ENCODE data around the gene CLDN4.

DNA sequence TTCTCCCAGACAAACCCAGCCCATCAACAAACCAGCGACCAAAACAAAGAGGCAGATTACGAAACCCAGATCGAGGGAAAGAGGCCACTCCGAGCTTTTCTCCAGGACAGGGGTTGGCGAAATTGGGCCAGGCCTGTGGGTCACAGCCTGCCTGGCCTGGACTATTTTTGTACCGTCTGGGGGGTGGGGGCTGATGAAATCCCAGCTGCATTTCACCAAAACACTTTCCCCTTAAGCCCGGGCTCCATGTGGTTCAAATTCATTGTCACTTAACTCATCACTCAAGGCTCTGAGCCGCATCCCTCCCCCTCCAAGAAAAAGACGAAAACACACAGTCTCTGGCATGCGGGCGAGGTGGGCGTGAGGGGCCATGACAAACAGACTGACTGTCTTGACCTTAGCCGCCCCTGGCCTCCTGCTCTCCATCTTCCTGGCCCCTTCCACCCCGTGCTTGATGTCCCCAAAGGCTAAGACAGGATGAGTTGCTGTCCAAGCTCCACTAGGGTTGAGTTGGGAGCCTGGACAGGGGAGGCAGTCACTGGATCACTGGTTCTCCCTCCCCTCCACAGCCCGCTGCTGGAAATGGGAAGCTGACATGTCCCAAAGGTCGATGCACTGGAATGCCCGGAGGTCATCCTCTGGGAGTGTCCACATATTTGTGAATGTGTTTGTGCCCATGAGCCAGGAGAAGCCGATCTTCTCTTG lies 49.3 kb downstream of the CLDN4 start:
- TF ChIP-seq EZH2phosphoT487 (IDR thresholded peaks at IDR 0.05; ENCODE audit: borderline replicate concordance) (no peak), CEBPB (IDR thresholded peaks at IDR 0.05; ENCODE audit: low read depth) (no peak), FOSL1 (IDR thresholded peaks at IDR 0.05; ENCODE audit: low read depth) (no peak), RAD21 (IDR thresholded peaks at IDR 0.05; ENCODE audit: low read depth) (no peak), EZH2 (IDR thresholded peaks at IDR 0.05) (no peak), POLR2A (IDR thresholded peaks at IDR 0.05; ENCODE audit: borderline replicate concordance, extremely low read depth, insufficient read depth, insufficient read length) (no peak), EGR1 (IDR thresholded peaks at IDR 0.05; ENCODE audit: low read depth) (no peak), SP1 (IDR thresholded peaks at IDR 0.05; ENCODE audit: low read depth) (no peak), ZFX (IDR thresholded peaks at IDR 0.05) (no peak), ELF1 (IDR thresholded peaks at IDR 0.05; ENCODE audit: borderline replicate concordance, low read depth) (no peak)
- TF ChIP-seq, protein P1, sequence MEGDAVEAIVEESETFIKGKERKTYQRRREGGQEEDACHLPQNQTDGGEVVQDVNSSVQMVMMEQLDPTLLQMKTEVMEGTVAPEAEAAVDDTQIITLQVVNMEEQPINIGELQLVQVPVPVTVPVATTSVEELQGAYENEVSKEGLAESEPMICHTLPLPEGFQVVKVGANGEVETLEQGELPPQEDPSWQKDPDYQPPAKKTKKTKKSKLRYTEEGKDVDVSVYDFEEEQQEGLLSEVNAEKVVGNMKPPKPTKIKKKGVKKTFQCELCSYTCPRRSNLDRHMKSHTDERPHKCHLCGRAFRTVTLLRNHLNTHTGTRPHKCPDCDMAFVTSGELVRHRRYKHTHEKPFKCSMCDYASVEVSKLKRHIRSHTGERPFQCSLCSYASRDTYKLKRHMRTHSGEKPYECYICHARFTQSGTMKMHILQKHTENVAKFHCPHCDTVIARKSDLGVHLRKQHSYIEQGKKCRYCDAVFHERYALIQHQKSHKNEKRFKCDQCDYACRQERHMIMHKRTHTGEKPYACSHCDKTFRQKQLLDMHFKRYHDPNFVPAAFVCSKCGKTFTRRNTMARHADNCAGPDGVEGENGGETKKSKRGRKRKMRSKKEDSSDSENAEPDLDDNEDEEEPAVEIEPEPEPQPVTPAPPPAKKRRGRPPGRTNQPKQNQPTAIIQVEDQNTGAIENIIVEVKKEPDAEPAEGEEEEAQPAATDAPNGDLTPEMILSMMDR (IDR thresholded peaks at IDR 0.05 in 2 of 3, conservative IDR thresholded peaks at IDR 0.05 in 1 of 3; ENCODE audit: borderline replicate concordance in 1 of 3, insufficient read depth in 1 of 3, low read depth in 2 of 3, low read length in 2 of 3), result no peak
- TF ChIP-seq, protein P2, sequence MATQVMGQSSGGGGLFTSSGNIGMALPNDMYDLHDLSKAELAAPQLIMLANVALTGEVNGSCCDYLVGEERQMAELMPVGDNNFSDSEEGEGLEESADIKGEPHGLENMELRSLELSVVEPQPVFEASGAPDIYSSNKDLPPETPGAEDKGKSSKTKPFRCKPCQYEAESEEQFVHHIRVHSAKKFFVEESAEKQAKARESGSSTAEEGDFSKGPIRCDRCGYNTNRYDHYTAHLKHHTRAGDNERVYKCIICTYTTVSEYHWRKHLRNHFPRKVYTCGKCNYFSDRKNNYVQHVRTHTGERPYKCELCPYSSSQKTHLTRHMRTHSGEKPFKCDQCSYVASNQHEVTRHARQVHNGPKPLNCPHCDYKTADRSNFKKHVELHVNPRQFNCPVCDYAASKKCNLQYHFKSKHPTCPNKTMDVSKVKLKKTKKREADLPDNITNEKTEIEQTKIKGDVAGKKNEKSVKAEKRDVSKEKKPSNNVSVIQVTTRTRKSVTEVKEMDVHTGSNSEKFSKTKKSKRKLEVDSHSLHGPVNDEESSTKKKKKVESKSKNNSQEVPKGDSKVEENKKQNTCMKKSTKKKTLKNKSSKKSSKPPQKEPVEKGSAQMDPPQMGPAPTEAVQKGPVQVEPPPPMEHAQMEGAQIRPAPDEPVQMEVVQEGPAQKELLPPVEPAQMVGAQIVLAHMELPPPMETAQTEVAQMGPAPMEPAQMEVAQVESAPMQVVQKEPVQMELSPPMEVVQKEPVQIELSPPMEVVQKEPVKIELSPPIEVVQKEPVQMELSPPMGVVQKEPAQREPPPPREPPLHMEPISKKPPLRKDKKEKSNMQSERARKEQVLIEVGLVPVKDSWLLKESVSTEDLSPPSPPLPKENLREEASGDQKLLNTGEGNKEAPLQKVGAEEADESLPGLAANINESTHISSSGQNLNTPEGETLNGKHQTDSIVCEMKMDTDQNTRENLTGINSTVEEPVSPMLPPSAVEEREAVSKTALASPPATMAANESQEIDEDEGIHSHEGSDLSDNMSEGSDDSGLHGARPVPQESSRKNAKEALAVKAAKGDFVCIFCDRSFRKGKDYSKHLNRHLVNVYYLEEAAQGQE (IDR thresholded peaks at IDR 0.05; ENCODE audit: low read depth), result no peak

Measured in HCT116 (cell line).